Stimulated activated naive CD4-positive, alpha-beta T cell treated with Interleukin-2 at 50 U/mL for 16 hours (primary cell): Measurements from ENCODE around the gene IL22RA2.

Experiments used
- DNase-seq: peaks from one replicate; lab custom pipeline; 2025; lab: John Stamatoyannopoulos, UW

The IL22RA2 gene

DNA sequence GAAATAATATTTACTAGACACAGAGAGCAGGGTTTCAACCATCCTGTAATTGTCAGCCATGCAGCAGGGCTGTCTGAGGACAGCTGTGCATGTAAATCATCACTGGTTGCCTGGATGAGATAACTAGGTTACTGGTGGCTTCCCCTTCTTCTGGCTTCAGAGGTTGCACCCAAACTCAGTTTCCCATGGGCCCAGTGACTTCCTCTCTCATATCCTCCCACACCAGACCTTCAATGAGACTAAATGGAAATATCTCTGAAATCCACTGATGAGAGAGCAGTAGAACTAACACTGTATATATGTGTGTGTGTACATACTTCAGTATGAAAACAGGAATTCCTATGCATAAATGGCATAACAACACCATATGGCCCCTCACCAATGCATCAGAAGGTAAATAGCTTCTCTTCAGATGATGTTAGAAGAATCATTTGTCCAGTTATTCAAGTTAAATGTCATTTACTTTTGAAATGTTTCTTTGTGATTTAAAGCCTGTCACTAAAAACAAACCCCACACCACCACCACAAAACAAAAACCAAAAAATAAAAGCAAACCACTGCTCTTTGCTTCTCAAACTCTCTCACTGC is 77.7 kb downstream of the IL22RA2 start:
- DNase-seq, result no peak

DNA sequence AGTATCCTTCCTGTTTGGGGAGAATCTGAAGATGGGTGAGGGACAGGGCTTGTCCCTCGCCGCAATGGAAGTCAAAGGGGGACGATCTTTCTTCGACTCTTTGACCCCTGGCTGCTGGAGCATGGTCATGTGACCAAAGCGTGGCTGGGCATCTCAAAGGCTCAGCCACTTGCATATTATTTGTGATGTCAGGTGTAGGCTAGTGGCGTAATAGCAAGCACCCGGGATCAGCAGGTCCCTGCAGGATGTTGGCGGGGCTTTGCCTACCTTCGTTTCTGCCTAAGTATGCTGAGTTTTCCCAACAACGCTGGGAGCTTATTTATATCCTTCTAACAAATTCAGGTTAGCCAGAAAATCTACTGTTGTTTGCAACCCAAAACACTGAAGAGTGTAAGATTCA is 78.4 kb downstream of the IL22RA2 start:
- DNase-seq, result no peak

DNA sequence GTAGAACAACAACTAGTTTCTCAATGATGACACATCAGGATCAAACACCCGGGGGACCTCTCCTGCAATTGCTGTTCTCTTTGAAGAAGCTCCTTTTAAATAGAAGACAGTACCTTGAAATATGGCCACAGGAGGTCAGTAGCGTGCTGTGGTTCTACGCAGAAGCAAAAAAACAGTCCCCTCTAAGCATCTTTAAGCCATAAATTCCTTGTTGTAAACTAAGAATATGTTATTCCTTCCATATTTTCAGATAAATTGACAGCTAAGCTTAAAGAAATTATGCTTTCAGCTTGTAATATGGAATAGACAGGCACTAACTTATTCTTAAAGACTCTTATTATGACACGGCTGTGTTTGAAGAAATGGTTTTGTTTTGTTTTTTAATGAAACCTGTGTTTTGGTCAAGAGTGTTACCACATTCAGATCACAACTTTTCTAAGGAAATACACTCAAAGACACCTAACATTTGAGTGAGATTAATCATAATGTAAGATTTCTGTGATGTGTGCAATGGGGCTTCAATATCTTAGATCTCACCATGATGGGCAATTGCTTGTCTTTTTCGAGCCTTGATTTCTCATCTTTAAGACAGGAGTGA is 78.9 kb downstream of the IL22RA2 start:
- DNase-seq, result peak; percentile 29
